Measurements from ENCODE around the gene MED12L. TPM values are rescaled to one million over a fixed set of nuclear protein-coding genes. Genes with fewer than 3 reads are reported as not detected.

The MED12L gene
- total RNA-seq, 1 donor = 2.2 TPM

GRCh38 chr3:151183265-151183671 lies 97.8 kb downstream of the MED12L start:
- no peaks in the 10 kb centered on the region for H4K20me1 ChIP-seq (ENCODE audit: insufficient read depth, low read length)
- H3K4me1 ChIP-seq (ENCODE audit: insufficient read depth, low read length) = no peaks in the 10 kb centered on the region
- no peaks in the 10 kb centered on the region for H3K9me3 ChIP-seq (ENCODE audit: low read depth, low read length)
- peak overlapping the region; percentile 48 for H2AFZ ChIP-seq (ENCODE audit: low read length)
- H3K36me3 ChIP-seq (ENCODE audit: insufficient read depth, low read length) = no peaks in the 10 kb centered on the region
- no peak overlapping the region for H3K4me2 ChIP-seq (ENCODE audit: insufficient read depth, low read length)
- DNase-seq (ENCODE audit: insufficient read length, low spot score, missing footprints) = no peak
- H3K27me3 ChIP-seq (ENCODE audit: insufficient read depth, low read length) = no peaks in the 10 kb centered on the region
- no peak overlapping the region for H3K27ac ChIP-seq (ENCODE audit: low read depth, low read length)
- H3K4me3 ChIP-seq (ENCODE audit: insufficient read depth, low read length) = no peak overlapping the region
- no peaks in the 10 kb centered on the region for H3K79me2 ChIP-seq (ENCODE audit: insufficient read depth, low read length)
- no peak for TF ChIP-seq CTCF (IDR thresholded peaks at IDR 0.05; ENCODE audit: extremely low read depth, low read depth, low read length)

GRCh38 chr3:151191095-151191494 lies 105.6 kb downstream of the MED12L start:
- Histone ChIP-seq H3K9me3 (ENCODE audit: low read depth, low read length) (no peaks in the 10 kb centered on the region), H3K79me2 (ENCODE audit: insufficient read depth, low read length) (no peaks in the 10 kb centered on the region), H3K4me3 (ENCODE audit: insufficient read depth, low read length) (no peak overlapping the region), H3K4me2 (ENCODE audit: insufficient read depth, low read length) (no peak overlapping the region), H3K27me3 (ENCODE audit: insufficient read depth, low read length) (no peaks in the 10 kb centered on the region), H3K4me1 (ENCODE audit: insufficient read depth, low read length) (no peaks in the 10 kb centered on the region), H3K36me3 (ENCODE audit: insufficient read depth, low read length) (no peaks in the 10 kb centered on the region), H2AFZ (ENCODE audit: low read length) (no peak overlapping the region), H3K27ac (ENCODE audit: low read depth, low read length) (no peak overlapping the region), H4K20me1 (ENCODE audit: insufficient read depth, low read length) (no peaks in the 10 kb centered on the region)
- DNase-seq (ENCODE audit: insufficient read length, low spot score, missing footprints) = no peak
- TF ChIP-seq CTCF (IDR thresholded peaks at IDR 0.05; ENCODE audit: extremely low read depth, low read depth, low read length) = no peak

GRCh38 chr3:151192545-151192944 lies 107.1 kb downstream of the MED12L start:
- no peak for TF ChIP-seq CTCF (IDR thresholded peaks at IDR 0.05; ENCODE audit: extremely low read depth, low read depth, low read length)

DNA sequence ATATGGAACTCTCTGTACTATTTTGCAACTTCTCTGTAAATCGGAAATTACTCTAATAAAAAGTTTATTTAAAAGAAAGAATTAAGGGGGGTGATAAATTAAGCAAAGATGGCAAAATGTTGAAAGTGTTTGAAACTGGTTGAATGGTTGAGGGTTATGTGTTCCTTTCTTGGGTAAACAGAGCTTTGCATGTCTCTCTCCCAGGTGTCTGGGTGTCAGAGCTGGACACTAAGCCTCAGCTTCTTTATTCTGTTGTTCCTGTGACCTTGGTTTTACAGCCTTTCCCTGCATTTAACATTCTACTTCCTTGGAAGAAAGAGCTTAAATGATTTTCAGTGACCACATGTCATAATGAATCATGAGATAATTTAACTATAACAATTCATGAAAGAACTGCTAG lies 110.4 kb downstream of the MED12L start:
- Histone ChIP-seq H3K79me2 (ENCODE audit: insufficient read depth, low read length) (no peaks in the 10 kb centered on the region), H3K4me1 (ENCODE audit: insufficient read depth, low read length) (peaks cover 5% of the 10 kb centered on the region), H3K27ac (ENCODE audit: low read depth, low read length) (no peak overlapping the region), H3K4me3 (ENCODE audit: insufficient read depth, low read length) (no peak overlapping the region), H3K9me3 (ENCODE audit: low read depth, low read length) (no peaks in the 10 kb centered on the region), H3K4me2 (ENCODE audit: insufficient read depth, low read length) (no peak overlapping the region), H3K27me3 (ENCODE audit: insufficient read depth, low read length) (no peaks in the 10 kb centered on the region), H2AFZ (ENCODE audit: low read length) (no peak overlapping the region), H3K36me3 (ENCODE audit: insufficient read depth, low read length) (no peaks in the 10 kb centered on the region), H4K20me1 (ENCODE audit: insufficient read depth, low read length) (no peaks in the 10 kb centered on the region)
- TF ChIP-seq CTCF (IDR thresholded peaks at IDR 0.05; ENCODE audit: extremely low read depth, low read depth, low read length) = no peak
- no peak for DNase-seq (ENCODE audit: insufficient read length, low spot score, missing footprints)

More at GRCh38 chr3:151192545-151192944, 107.1 kb downstream of the MED12L start:
- no peak overlapping the region for H2AFZ ChIP-seq (ENCODE audit: low read length)
- no peaks in the 10 kb centered on the region for H3K9me3 ChIP-seq (ENCODE audit: low read depth, low read length)
- H3K36me3 ChIP-seq (ENCODE audit: insufficient read depth, low read length) = no peaks in the 10 kb centered on the region
- H3K27ac ChIP-seq (ENCODE audit: low read depth, low read length) = no peak overlapping the region
- H3K27me3 ChIP-seq (ENCODE audit: insufficient read depth, low read length) = no peaks in the 10 kb centered on the region
- no peaks in the 10 kb centered on the region for H3K79me2 ChIP-seq (ENCODE audit: insufficient read depth, low read length)
- H3K4me2 ChIP-seq (ENCODE audit: insufficient read depth, low read length) = no peak overlapping the region
- no peak for DNase-seq (ENCODE audit: insufficient read length, low spot score, missing footprints)
- no peaks in the 10 kb centered on the region for H3K4me1 ChIP-seq (ENCODE audit: insufficient read depth, low read length)
- H3K4me3 ChIP-seq (ENCODE audit: insufficient read depth, low read length) = no peak overlapping the region
- H4K20me1 ChIP-seq (ENCODE audit: insufficient read depth, low read length) = no peaks in the 10 kb centered on the region
